Measurements from ENCODE around the gene HEY2. TPM values are rescaled to one million over a fixed set of nuclear protein-coding genes. Genes with fewer than 3 reads are reported as not detected.

HEY2 gene
- total and polyA plus RNA-seq, 2 donors (not counting 1 experiment from before 2014, with no cell fraction given) = 0.12 TPM; not detected in 1

GRCh38 chr6:125790358-125791150, 41.1 kb downstream of the HEY2 start, which contains the start of gene NCOA7:
TSS of gene NCOA7 (plus strand) at chr6:125790960. CDS start at chr6:125815355, 24,395 bp downstream.
- peaks cover 31% of the 10 kb centered on the region for H3K79me2 ChIP-seq (ENCODE audit: control insufficient read depth, insufficient read depth, low read length)
- intact Hi-C loops (cut with micrococcal nuclease) = loop anchor here (1.0 to 10.0 kb wide), 7 partner anchors 8 to 1554 kb away; partner anchors contain the start of genes ECHDC1, HEY2 and HINT3

More at GRCh38 chr6:125790358-125791150, 41.1 kb downstream of the HEY2 start, which contains the start of gene NCOA7:
- Histone ChIP-seq H4K20me1 (ENCODE audit: control insufficient read depth, insufficient read depth, low read length, poor library complexity, severe bottlenecking) (peaks cover 6% of the 10 kb centered on the region), H3K27ac (ENCODE audit: low read length in 2 of 2) (peak within 1 kb of the TSS; percentile 70 to 85), H2AFZ (ENCODE audit: insufficient read depth, low read depth, low read length, poor library complexity, severe bottlenecking) (peak within 1 kb of the TSS; percentile 90), H3K4me2 (replicated peaks; ENCODE audit: low read depth, low read length, poor library complexity, severe bottlenecking) (peak within 1 kb of the TSS; percentile 95), H3K27me3 (replicated peaks in 1 of 4; ENCODE audit: control extremely low read depth in 1 of 4, control insufficient read depth in 3 of 4, insufficient read depth in 4 of 4, low read length in 3 of 4) (no peaks in the 10 kb centered on the region), H3K4me3 (ENCODE audit: control extremely low read depth in 1 of 5, extremely low read depth in 1 of 5, insufficient read depth in 1 of 5, low read depth in 2 of 5, low read length in 4 of 5) (peak within 1 kb of the TSS; percentile 47 to 88 (median 78)), H3K9ac (ENCODE audit: low read length) (peak within 1 kb of the TSS; percentile 89), H3K36me3 (replicated peaks in 1 of 2; ENCODE audit: control extremely low read depth in 1 of 2, control insufficient read depth in 1 of 2, extremely low read depth in 1 of 2, insufficient read depth in 2 of 2, low read length in 1 of 2) (no peaks in the 10 kb centered on the region), H3K9me3 (ENCODE audit: control extremely low read depth in 1 of 3, control insufficient read depth in 2 of 3, insufficient read depth in 1 of 3, low read length in 2 of 3) (no peaks in the 10 kb centered on the region), H3K4me1 (ENCODE audit: control insufficient read depth in 2 of 2, insufficient read depth in 2 of 2, low read length in 2 of 2) (peaks cover 20 to 30% of the 10 kb centered on the region in 2 donors)
- POLR2A ChIA-PET = interaction anchor here (0.6 to 3.5 kb wide), 9 partner anchors 9 to 1477 kb away, joined by 3 to 59 read pairs (median 4); partner anchors contain the start of genes HDDC2, HINT3 and TRMT11
- DNase-seq (peak; percentile 85), ATAC-seq (ENCODE audit: low read depth) (peak; percentile 77)
- WGBS (ENCODE audit: insufficient coverage) = under 1% methylated on average over 99 of the region's 100 CpGs
- no peak for TF ChIP-seq EZH2 (IDR thresholded peaks at IDR 0.05; ENCODE audit: borderline replicate concordance, insufficient read depth, low read depth, low read length, poor library complexity, severe bottlenecking)
- no peak for TF ChIP-seq CTCF (IDR thresholded peaks at IDR 0.05)
- peak within 1 kb of the TSS; percentile 99 for H3K27ac Mint-ChIP-seq
- H3K4me1 Mint-ChIP-seq = peaks cover 49% of the 10 kb centered on the region
- no peaks in the 10 kb centered on the region for H3K9me3 Mint-ChIP-seq (ENCODE audit: insufficient read depth)
- H3K27me3 Mint-ChIP-seq = peaks cover under 1% of the 10 kb centered on the region
- CTCF ChIA-PET = interaction anchor here (0.6 to 10.4 kb wide), 30 partner anchors 9 to 1476 kb away, joined by 3 to 130 read pairs (median 4); partner anchors contain the start of genes HDDC2, HINT3, RNF146 and TRMT11
- H3K4me3 Mint-ChIP-seq = peak within 1 kb of the TSS; percentile 93
